Activated CD4-positive, alpha-beta T cell treated with anti-CD3 and anti-CD28 coated beads, Interleukin-2, amount 50 U/mL, for 48 hours (primary cell): ENCODE results near the gene ITPRIPL1.
"Not testable (repeated sequence)": the region's sequence is repeated elsewhere in the genome, so short reads cannot be mapped to it uniquely, and the experiment has no call there.

ENCODE experiments used
- DNase-seq, 2 experiments: peaks; one replicate each; pipeline ENCODE4 v3.0.0-alpha.2; 2020

The ITPRIPL1 gene, protein sequence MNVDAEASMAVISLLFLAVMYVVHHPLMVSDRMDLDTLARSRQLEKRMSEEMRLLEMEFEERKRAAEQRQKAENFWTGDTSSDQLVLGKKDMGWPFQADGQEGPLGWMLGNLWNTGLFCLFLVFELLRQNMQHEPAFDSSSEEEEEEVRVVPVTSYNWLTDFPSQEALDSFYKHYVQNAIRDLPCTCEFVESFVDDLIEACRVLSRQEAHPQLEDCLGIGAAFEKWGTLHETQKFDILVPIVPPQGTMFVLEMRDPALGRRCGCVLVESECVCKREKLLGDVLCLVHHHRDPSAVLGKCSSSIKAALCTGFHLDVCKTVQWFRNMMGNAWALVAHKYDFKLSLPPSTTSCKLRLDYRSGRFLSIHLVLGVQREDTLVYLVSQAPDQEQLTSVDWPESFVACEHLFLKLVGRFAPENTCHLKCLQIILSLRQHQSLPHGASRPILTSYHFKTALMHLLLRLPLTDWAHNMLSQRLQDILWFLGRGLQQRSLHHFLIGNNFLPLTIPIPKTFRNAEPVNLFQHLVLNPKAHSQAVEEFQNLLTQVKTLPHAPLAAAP

DNA sequence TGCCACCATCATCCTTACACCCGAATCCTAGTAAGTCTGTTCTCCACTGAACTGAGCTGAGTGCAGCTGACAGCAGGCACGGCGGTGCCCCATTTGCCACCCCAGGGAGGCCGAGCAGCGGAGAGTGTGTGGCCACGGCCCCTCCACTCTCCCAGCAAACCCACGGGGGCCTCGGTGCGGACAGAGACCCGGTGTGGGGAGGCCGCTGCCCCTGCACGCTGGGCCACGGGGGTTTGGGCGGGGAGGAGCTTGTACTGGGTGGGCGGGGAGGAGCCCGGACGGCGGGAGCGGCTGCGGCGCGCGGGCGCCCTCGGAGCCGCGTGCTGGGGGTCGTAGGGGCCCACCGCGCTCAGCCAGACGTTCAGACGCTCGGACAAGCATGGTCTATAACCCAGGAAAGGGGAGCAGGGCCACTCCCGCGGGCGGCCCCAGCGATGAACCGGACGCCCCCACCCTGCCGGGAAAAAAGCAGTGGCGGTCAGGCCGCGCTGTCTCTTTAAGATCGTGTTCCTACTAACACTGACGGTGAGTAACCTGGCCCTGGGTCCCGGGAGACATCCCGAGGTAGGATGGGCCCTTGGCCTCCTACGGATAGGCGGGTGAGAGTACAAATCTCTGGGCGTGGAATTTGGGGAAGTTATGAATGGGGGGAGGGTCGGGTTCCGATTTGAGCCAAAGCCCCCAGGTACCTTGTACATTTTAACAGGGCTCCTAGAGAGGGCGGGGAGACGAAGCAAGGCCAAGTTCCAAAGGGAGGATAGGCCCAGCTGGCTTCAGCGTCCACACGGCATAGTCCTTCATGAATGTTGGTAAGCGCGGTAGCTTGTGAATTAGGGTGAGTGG is at the start of gene ITPRIPL1:
Gene ITPRIPL1, plus strand, starts transcription at position 277 of the 843 bp plus-strand sequence. Its CDS starts 523 bp downstream, at position 800.
- DNase-seq: peak; percentile 54 to 62

DNA sequence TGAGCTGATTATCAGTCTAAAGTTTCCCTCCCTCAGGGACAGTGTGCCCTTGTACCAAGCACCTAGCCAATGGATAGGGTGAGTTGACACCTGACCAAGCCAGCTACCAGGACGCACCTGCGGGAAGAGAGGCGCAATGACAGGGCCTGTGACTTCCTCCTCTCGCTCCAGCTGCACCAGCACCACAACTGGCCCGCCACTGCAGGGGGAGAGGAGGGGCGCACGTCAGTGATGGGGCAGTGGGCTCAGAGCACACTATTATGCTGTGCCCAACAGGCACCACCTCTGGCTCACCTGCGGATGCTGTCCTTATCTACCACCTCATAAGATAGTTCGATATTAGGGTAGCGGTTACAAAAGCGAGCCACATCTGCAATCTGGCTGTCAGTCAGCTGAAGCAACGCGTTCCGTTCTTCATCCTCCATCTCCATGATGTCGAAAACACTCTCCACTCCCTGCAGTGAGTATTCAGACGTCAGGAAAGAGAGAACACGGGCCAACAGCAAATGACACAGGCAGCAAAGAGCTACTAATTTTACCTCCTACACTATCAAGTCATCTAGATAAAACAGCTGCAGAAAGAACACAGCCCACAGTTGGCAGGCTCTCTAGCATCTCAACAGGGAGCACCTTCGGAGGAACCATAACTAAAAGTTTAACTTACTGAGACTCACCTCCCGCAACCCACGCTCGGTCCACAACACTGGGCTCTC is 48.2 kb upstream of the ITPRIPL1 start:
- no peak for DNase-seq

DNA sequence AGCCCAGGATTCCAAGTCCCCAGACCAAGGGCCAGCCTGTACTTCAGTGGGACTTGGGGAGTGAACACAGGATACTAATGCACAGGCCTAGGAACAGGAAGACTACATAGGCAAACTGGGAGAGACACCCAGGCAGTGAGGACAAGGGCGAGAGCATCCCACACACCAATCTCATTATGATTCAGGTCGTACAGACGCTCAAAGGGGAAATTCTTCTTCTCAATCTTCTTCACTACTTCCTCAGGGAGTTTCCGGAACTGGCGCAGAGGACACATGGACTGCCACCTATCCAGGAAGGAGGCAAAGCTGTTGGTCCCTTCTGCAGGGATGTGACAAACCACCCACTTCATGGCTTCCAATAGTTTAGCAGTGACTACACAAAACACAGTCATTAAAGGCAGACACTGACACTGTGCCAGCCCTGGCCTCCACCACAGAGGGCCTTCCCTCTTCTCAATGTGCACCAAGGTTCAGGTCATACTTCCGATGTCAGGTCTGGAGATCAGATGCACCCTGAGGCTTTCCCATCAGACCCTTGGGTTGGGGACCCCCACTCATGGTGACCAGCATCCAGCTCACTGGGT is 37.8 kb upstream of the ITPRIPL1 start:
- DNase-seq: no peak

DNA sequence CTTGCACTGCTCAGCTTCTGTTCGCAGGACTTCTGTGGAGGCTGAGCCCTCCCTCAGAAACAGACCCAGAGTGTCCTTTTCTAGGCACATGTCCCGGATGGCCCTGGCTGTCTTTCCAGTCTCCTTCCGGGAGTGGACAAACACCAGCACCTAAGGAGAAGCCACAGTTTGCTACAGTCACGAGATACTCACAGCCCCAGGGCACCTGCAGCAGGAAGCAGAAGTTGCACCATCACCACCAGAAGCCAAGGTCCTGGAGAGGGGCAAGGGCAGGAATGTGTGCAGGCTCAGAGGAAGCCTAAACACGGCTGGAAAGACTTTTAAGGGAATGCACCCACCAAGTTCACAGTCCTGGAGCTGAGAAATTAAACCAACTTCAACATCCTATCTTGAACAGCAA is 33.4 kb upstream of the ITPRIPL1 start:
- no peak for DNase-seq

DNA sequence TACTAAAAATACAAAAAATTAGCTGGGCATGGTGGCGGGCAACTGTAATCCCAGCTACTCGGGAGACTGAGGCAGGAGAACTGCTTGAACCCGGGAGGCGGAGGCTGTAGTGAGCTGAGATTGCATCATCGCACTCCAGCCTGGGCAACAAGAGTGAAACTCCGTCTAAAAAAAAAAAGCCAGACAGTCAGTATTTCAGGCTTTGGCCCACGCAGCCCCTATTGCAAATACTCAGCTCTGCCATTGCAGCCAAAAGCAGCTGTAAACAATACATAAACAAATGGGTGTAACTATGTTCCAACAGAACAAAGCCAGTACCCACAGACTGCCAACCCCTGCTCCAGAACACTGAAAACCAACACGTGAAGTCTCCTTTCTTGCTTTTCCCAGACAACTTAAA is 30.8 kb upstream of the ITPRIPL1 start:
- DNase-seq: not testable (repeated sequence)

DNA sequence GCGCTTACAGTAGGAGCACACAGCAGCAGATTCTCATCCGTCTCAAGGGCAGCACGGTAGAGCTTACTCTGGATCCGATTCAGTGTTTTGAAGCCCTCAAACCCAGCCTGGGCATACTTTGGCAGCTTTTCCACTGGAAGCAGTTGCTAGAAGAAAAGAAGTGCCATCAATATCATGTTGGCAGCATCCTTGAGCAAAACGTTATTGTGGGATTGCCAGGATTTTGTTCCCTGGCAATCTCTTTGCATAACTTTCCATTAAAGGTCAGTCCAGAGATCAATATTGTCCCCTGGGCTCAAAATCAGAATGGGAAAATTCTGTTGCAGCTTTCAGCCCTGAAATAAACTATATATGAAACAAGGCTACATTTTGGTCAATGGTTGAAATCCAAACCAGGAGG is 28.2 kb upstream of the ITPRIPL1 start:
- DNase-seq: no peak

DNA sequence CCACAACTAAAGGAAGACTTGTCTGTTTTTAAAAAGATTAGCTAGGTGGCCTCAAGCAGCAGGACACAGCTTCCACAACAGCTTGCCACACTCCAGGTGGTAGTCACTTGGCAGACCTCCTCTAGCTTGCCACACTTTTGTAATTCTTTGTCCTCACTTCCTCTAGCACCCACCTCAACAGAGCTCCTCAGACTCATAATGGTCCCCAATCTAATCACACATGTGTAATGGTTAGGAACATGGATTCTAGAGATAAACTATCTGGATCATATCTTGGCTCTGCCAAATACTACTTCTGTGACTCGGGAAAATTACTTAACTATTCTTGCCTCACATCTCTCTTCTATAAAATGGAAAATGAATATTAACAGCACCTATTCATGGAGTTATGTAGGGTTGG is 23.3 kb upstream of the ITPRIPL1 start:
- DNase-seq: no peak

DNA sequence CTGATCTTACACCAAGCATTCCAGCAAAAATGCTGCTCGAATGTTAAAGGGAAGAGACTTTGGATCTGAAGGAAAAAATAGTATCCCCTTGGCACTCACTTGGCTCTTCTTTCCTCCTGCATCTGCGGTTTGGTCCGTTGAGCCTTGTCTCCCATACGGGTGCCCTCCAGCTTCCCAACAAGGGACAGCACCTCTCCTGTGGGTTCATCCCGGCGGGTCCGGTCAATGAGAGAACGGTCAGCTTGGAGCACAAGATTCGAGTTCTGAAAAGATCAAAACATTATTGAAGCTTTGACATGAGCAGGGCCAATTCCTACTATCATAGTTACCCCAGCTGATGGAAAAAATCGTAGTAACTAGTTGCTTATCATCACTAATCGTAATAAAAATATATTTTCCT is 20.5 kb upstream of the ITPRIPL1 start:
- no peak for DNase-seq

DNA sequence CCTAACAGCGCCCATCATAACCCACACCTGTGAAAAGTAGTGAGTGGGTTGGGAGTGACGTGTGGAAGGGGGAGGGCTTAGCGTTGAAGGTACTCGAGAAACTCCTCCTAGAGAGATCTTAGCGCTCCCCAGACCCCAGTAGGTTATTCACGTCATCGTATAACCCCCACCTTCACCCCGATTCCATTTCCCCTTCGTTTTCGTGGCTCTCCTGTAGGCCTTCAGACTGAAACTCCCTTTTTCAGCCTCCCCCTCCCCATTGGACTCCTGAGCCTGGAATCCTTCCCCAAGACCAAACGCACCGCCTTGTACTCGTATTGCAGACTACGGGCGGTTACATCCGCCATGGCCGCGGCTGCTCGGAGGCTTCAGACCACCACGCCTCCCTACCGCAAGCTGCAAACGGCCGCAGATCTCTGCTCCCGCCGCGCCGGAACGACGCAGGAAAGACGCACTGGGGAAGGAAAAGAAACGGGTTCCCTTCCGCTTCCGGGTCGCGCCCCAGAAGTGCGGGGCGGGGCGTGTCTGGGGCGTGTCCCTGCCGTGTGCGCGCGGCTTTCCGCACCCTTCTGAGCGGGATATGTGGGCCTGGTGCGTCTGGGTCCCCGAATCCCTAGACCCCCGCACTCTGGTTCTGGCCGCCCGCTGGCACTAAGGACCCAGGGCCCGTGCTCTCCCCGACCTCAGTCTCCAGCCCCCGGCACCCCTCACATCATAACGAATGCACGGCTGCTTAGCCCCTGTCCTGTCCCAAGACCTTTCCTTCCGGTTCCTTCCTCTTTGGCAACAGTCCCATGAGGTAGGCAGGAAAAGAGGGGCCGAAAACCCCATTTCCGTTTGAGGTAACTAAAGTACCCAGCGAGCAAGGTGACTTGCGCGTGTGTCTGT is 19.8 kb upstream of the ITPRIPL1 start, which contains the start of gene SNRNP200:
Gene SNRNP200, minus strand, starts transcription at position 456 of the 888 bp plus-strand sequence. Its CDS starts 109 bp downstream, at position 347.
- peak; percentile 92 to 94 for DNase-seq

DNA sequence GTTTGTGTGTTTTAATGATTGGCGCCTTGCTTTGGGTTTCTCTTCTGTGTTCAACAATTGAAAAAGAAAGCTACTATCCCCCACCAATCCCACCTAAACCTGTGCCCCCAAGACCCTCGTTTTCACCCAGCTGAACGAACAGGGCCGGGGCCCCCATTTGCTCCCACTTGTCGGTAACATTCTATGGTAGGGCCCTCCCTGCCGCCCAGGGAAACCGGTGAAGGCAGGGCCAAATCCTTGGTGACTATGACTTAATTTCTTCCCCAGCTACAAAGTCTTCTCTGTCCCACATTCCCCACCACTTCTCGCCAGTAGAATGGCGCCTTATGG is 19.2 kb upstream of the ITPRIPL1 start:
- peak; percentile 23 to 29 for DNase-seq

DNA sequence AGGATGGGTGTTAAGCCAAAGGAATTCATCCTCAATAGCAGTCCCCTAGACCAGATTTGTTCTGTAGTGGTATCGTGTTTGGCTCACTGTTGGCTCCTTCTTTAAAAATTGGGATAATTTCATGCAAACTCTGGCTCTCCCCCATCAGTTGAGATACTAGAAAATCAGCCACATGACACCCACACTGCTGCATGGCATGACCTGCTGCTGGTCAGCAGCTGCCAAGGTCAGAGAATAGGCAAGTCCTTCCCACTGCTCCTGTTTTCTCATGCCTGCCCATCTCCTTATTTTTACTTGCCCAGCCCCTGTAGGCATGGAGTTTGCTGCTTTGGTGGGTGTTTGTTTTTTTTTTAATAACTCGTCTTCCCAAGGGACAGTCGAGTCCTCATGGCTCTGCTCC is 18.7 kb upstream of the ITPRIPL1 start:
- no peak for DNase-seq

DNA sequence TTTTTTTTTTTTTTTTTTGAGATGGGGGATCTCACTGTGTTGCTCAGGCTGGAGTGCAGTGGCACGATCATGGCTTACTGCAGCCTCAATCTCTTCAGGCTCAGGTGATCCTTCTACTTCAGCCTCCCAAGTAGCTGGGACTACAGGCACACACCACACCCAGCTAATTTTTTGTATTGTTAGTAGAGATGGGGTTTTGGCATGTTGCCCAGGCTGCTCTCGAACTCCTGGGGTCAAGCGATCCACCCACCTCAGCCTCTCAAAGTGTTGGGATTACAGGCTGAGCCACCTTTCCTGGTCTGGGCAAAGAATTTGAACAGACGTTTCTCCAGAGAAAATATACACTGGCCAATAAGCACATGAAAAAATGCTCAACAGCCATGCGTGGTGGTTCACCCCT is 16.9 kb upstream of the ITPRIPL1 start:
- DNase-seq: no peak

DNA sequence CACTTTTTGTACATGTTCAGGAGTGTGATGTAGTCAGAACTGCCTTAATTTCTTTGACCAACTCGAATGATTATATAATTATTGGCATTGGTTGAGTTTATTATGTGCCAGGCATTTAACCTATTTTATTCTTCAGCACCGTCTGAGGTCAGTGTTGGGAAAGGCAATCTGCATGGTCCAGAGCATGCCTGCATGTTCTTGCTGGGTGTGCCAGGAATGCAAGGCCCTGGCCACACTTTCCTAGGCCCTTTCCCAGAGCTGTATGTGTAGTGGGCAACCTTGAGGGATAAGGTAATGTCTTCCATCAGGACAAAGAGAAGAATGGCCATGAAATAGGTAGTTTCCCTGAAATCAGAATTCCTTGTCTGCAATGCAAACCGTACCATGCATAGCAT is 10.1 kb upstream of the ITPRIPL1 start:
- no peak for DNase-seq

DNA sequence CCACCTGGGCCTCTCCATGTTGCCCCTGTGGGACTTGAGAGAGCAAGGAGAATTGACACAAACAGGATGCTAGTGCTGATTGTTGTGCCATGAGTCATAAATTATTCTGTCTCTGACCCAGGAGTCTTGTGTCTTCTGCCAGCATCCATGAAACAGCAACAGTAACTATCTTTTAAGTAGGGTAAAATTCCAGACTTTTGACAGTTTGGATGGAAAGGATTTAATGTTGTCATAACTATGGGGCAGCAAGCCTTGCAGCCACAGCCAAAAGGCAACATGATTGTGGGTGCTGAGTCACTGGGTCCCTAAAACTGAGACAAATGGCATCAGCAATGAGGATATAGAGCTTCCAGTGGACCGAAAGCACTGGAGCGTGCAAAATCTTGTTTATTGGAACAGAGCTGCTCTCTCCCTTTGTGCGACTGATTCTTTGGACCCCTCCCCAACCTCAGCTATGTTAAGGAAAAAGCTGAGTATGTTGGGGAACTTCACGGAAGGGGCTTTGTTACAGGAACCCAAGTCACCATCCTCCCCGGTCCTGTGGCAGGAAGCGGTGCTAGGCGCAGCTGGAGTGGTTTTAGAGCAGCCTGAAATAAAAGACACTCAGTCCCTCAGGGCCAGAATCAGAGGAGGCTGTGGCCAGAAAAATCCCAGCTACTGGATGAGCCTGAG is 9.6 kb upstream of the ITPRIPL1 start:
- DNase-seq: peak in 1 of 2 experiments; percentile 21

DNA sequence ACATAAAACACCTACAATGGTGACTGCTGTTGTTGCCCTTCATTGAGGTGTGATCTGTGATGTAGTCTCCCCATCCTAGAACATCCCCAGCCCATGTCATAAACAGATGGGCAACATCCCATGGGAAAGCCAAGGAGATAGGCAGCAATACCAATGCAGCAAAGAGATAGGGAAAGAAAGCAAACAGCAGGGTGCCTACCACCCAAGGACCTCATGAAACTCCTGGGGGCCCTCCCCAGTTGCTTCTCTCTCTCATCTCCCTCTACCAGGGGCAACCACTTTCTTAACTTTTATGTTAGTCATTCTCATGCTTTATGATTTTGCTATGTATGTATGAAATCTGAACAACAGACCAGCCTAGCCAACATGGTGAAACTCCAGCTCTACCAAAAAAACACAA is 8.1 kb upstream of the ITPRIPL1 start:
- DNase-seq: no peak

DNA sequence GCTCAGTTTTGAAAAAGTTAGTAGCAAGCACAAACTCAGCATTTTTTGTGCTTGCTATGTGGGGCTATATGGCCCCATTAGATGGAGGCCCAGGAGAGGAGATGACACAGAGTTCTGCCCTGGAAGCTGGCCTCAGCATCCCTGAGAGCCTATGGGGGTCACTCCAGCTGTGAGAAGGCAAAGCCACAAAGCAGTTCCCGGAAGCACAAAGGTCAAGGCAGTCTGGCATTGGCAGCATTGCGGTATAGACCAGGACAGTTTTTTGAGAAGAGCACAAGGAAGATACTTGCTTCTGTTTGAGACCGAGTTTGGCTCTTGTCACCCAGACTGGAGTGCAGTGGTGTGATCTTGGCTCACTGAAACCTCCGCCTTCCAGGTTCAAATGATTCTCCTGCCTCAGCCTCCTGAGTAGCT is 7.5 kb upstream of the ITPRIPL1 start:
- DNase-seq: no peak

DNA sequence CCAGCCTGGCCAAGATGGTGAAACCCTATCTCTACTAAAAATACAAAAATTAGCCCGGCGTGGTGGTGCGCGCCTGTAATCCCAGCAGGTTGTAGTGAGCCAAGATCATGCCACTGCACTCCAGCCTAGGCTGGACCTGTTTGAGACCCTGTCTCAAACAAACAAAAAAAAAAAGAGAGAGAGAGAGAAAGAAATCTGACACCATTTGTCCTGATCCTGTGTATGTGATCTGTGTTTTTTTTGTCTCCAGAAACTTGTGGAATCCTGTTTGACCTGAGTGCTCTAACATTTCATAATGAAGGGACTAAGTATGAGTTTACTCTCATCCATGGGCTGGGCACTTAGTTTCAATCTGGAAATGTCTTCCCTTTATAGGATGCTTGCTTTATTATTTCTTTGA is 6.4 kb upstream of the ITPRIPL1 start:
- no peak for DNase-seq

DNA sequence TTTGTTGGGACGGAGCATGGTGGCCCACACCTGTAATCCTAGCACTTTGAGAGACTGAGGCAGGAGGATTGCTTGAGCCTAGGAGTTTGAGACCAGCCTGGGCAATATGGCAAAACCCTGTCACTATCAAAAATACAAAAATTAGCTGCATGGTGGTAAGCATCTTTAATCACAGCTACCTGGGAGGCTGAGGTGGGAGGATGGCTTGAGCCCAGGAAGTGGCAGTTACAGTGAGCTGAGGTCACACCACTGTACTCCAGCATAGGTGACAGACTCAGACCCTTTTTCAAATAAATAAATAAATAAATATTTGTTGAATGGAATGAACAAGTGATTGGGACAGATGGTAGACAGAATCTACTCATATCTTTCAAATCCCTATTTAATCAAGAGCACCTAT is 5.7 kb upstream of the ITPRIPL1 start:
- DNase-seq: no peak

DNA sequence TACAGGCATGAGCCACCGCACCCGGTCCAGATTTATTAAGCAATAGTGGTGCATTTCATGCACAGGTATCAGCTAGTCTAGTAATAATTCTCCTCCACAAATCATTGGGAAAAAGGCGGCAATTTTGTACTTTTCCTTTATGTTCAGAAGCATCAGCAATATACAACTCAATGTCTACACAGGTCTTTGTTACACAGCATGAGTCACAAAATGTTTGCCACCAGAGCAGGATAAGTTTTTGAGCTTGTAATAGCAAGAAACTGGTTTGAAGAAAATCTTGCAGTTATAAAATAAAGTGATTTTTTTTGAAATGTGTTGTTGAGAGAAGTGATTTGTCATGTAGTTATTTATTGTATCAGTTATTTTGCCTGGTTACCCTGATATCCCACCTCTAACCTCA is 4.8 kb upstream of the ITPRIPL1 start:
- no peak for DNase-seq

DNA sequence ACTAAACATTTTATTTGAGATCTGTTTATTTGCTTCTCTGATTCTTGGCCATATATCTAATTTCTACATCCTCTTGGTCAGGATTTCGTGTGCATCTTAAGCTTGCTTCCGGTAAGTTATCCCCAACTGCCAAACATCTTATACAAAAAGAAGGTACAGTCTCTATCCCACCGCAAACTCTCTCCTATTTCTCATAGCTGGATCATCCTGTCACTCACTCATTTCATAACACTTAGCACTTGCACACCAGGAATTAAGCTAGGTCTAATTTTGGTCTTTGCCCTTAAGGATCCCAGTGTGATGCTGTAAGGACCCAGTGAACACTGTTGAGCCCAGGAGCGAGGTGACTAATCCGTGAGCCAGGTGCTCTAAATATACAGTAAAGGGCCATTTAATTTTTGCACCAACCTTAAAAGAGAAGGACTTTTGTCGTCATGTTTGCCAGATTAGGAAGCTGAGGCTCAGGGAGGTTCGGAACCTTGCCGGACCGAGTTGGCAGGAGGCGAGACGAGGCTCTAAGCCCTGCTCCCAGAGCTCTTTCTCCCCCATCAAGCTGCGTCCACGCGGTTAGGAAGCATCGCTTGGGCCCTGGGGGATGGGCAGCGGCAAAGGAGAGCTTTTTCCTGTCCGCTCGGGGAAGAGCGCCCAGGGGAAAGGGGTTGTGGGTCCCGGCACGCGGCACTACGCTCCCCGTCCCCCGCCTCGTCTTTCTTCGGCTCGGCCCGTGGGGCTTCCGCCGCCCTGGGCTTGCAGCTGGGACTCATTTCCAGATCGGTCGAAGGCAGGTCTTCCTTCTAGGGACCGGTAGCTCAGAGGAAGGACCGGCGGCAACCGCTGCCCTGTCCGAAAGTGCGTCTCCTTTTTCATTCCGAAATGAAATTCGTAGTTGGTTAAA is 4.1 kb upstream of the ITPRIPL1 start:
- DNase-seq: peak; percentile 49 to 52
